ENCODE measurements around the gene ERC2.

DNA sequence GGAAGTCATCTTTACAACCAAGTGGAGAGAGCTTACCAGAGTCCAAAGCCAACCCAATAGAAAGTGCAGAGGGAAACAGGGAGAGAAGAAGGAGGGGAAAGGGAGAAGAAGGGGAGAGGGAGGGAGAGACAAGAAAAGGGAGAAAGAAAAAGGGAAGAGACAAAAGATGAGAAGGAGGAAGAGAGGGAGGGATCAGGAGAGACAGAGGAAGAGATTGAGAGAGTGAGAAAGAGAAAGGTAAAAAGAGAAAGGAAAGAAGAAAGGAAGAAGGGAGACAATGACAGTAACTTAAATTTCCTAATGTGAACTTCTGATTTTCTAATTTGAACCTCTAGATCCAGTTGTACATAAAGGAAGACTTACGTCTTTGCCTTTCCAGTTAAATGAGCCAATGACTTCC is 960.5 kb downstream of the ERC2 start:
- TF ChIP-seq, protein P1, sequence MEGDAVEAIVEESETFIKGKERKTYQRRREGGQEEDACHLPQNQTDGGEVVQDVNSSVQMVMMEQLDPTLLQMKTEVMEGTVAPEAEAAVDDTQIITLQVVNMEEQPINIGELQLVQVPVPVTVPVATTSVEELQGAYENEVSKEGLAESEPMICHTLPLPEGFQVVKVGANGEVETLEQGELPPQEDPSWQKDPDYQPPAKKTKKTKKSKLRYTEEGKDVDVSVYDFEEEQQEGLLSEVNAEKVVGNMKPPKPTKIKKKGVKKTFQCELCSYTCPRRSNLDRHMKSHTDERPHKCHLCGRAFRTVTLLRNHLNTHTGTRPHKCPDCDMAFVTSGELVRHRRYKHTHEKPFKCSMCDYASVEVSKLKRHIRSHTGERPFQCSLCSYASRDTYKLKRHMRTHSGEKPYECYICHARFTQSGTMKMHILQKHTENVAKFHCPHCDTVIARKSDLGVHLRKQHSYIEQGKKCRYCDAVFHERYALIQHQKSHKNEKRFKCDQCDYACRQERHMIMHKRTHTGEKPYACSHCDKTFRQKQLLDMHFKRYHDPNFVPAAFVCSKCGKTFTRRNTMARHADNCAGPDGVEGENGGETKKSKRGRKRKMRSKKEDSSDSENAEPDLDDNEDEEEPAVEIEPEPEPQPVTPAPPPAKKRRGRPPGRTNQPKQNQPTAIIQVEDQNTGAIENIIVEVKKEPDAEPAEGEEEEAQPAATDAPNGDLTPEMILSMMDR (IDR thresholded peaks at IDR 0.05), result no peak
- TF ChIP-seq EP300 (IDR thresholded peaks at IDR 0.05) (no peak), RNF2 (IDR thresholded peaks at IDR 0.05; ENCODE audit: borderline replicate concordance, low read depth) (no peak), POLR2A (IDR thresholded peaks at IDR 0.05; ENCODE audit: low read length) (no peak), RAD21 (conservative IDR thresholded peaks at IDR 0.05 in 1 of 2, IDR thresholded peaks at IDR 0.05 in 1 of 2) (no peak), KDM1A (IDR thresholded peaks at IDR 0.05; ENCODE audit: low read depth) (no peak)
- TF ChIP-seq, protein P2, sequence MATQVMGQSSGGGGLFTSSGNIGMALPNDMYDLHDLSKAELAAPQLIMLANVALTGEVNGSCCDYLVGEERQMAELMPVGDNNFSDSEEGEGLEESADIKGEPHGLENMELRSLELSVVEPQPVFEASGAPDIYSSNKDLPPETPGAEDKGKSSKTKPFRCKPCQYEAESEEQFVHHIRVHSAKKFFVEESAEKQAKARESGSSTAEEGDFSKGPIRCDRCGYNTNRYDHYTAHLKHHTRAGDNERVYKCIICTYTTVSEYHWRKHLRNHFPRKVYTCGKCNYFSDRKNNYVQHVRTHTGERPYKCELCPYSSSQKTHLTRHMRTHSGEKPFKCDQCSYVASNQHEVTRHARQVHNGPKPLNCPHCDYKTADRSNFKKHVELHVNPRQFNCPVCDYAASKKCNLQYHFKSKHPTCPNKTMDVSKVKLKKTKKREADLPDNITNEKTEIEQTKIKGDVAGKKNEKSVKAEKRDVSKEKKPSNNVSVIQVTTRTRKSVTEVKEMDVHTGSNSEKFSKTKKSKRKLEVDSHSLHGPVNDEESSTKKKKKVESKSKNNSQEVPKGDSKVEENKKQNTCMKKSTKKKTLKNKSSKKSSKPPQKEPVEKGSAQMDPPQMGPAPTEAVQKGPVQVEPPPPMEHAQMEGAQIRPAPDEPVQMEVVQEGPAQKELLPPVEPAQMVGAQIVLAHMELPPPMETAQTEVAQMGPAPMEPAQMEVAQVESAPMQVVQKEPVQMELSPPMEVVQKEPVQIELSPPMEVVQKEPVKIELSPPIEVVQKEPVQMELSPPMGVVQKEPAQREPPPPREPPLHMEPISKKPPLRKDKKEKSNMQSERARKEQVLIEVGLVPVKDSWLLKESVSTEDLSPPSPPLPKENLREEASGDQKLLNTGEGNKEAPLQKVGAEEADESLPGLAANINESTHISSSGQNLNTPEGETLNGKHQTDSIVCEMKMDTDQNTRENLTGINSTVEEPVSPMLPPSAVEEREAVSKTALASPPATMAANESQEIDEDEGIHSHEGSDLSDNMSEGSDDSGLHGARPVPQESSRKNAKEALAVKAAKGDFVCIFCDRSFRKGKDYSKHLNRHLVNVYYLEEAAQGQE (IDR thresholded peaks at IDR 0.05), result no peak
- TF ChIP-seq, protein P3, sequence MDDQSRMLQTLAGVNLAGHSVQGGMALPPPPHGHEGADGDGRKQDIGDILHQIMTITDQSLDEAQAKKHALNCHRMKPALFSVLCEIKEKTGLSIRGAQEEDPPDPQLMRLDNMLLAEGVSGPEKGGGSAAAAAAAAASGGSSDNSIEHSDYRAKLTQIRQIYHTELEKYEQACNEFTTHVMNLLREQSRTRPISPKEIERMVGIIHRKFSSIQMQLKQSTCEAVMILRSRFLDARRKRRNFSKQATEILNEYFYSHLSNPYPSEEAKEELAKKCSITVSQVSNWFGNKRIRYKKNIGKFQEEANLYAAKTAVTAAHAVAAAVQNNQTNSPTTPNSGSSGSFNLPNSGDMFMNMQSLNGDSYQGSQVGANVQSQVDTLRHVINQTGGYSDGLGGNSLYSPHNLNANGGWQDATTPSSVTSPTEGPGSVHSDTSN (IDR thresholded peaks at IDR 0.05), result no peak
